Stimulated activated CD8-positive, alpha-beta memory T cell treated with anti-CD3 and anti-CD28 coated beads, Interleukin-12 subunit alpha, Interleukin-12 subunit beta, amount 100 ng/mL, for 24 hours (primary cell): ENCODE data around the gene SORCS2.

Source experiments
- DNase-seq: peaks from one replicate; pipeline ENCODE4 v3.0.0-alpha.2; 2020; ENCODE audit errors: extremely low read depth

Gene SORCS2

GRCh38 chr4:7391637-7392437, 199.5 kb downstream of the SORCS2 start:
- DNase-seq: no peak

DNA sequence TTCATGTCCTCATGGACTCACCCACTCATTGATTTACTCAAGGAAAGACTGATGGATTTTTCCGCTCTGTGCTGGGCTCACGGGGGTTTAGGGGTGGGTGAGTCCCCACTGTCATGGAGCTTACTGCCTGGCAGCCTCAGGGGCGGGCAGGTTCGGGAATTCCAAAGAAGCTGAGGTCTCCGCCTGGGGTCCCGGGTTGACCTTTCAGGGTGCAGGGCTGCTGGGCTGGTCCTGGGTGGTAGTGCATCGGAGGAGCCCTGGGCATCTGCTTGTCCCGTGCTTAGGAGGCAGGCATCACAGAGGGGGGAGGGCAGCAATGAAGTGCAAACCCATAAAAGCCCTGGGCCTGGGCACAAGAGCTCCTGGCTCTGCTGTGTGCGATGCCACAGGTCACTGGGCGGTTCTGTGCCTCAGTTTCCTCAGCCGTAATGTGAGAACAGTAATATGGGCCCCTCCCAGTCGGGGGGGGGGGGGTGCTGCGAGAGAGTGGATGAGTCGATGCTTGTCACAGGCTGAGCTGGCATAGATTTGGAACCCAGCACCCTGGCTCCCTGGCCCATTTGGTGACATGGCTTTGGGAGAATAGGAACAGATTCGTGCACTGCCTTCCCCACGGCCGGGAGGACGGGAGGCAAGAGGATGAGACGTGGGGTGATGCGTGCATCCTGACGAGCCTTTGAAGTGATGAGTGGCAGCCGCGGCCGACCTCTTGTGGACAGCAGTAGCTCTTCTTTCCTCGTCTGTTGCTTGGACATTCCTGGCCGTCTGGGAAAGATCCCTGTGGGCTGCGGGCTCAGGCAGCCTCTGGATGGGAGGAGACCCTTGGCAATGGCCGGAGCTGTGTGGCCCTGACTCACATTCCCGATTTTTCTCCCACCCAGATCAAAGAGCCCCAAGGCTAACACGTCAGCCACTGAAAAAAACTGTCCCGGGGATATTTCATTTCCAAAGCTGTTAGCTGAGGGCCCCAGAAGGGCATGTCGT, 200.4 kb downstream of the SORCS2 start:
- no peak for DNase-seq

- no peak for DNase-seq
Observed at GRCh38 chr4:7393601-7394575, 201.6 kb downstream of the SORCS2 start.

GRCh38 chr4:7394681-7395451, 202.5 kb downstream of the SORCS2 start:
- no peak for DNase-seq

DNA sequence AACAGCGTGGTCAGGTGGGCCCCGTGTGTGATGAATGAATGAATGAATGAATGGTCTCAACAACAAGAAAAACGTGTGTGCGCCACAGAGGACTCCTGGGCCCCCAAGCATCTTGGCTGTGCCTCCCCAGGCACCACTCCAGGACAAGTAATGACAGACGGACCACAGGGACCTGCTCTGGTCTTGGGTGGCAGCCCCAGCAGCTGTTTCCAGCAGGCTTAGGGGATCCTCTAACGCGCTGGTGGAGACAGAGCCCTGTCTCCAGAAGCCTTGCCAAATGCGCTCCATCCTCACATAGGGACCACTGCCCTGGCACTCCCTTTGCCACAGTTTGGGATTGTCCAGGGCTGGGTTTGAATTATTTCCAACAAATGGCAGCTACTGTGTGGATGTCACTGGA, 203.3 kb downstream of the SORCS2 start:
- DNase-seq: no peak

DNA sequence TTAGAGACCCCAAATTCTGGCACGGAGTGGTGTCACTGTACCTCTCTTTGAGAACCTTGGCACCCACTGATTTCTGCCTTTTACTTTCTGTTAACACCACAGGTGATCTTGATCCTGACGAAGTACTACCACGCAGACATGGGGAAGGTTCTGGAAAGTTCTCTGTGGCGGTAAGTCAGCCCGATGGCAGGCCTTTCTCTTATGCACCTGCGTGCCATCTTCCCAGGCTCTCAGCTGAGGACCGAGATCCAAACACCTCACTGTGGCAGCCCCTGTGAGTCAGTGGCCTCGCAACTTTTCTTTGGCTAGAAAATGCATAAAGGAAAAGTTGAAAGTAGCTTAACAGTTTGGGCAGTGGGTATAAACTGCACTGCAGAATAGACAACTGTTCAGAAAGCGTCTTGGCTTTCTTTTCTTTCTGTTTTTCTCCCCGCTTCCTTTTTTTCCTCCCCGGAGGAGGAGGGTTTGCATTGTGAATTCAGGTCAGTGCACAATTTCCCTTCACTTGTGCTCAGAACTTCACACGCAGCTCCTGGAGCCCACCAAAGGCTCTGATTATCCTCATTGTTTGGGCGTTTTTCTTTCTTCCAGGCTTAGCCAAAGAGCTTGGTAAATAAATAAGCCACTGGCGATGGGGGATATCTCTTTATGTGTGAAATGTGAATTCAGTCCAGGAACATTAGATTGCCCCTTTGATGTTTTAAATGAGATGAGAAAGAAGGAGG, 204.0 kb downstream of the SORCS2 start:
- DNase-seq: no peak

DNA sequence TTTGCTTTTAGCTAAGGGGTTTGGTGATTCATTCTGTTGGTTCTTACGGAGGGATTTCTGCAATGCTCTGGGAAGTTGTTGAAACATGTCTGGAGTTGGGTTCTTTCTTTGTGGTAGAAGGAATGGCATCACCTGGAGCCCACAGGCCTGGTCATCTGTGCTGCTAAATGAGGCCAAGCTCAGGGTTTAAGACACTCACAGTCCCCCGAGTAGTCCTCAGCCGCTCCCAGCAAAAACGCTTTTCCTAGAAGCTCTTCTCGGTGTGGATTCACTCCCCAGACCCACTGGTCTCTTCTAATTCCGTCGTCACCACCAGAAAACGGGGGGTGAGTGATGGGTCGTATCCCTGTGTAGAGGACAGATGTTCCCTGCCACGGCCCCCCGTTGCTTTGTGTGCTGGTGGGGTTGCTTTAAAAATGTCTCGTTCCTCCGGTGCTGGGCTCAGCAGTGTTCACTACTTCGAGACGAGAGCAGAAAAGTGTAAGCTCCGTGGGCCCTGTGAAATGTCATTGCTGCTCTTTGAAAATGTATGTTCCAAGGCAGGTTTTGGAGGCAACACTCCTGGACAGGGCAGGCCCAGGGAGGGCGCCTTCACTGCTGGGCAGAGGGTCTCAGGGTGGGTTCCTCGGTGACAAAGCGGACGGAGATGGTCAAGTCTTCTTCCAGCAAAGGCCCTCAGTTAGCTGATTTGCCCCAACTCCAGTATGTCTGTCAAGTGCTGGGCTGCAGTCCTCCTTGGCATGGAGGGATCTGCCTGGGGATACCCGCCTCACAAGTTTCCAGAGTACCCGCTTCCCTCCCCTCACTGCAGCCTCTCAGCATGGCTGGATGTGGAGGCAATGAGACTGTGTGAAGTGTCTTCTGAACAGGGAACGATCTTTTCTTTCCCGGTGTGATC, 205.1 kb downstream of the SORCS2 start:
- DNase-seq: no peak

- DNase-seq: no peak
Observed at GRCh38 chr4:7398104-7398423, 205.7 kb downstream of the SORCS2 start.

- DNase-seq: no peak
Observed at GRCh38 chr4:7398788-7399439, 206.6 kb downstream of the SORCS2 start.

- DNase-seq: no peak
Observed at GRCh38 chr4:7399440-7400234, 207.3 kb downstream of the SORCS2 start.

DNA sequence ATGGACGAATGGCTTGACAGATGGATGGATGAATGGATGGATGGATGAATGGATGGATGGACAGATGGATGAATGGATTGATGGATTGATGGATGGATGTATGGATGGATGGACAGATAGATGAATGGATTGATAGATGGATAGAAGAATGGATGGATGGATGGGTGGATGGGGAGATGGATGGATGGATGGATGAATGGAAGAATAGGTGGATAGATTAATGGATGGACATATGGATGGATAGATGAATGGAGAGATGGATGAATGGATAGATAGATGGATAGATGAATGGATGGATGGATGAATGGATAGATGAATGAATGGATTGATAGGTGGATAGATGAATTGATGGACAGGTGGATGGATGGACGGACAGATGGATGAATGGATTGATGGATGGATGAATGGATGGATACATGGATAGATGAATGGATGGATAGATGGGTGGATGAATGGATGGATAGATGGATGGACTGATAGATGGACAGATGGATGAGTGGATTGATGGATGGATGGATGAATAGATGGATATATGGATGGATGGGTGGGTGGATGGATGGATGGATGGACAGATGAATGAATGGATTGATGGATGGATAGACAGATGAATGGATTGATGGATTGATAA, 208.4 kb downstream of the SORCS2 start:
- no peak for DNase-seq

DNA sequence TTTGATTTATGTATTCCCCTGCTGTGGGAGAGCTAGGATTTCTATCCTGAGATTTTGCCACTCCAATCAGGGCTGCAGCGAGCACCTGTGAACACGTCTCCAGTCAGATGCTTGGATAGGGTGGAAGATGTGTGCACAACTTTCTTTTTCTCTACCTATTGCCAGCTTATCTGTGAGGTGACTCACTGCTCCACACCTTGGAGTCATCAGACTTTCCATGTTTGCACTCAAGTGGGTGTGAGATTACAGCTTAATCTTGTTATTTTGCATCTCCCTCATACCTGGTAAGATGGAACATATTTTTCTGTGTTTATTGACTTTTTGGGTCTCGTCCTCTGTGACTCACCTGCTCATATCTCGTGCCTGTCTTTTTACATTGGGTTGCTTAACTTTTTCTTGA, 210.2 kb downstream of the SORCS2 start:
- no peak for DNase-seq

GRCh38 chr4:7403001-7403400, 210.7 kb downstream of the SORCS2 start:
- no peak for DNase-seq

- no peak for DNase-seq
Observed at GRCh38 chr4:7408166-7408565, 215.8 kb downstream of the SORCS2 start.

GRCh38 chr4:7410446-7410845, 218.1 kb downstream of the SORCS2 start:
- no peak for DNase-seq

- DNase-seq: no peak
Observed at GRCh38 chr4:7411491-7411890, 219.2 kb downstream of the SORCS2 start.

GRCh38 chr4:7411896-7412553, 219.7 kb downstream of the SORCS2 start:
- DNase-seq: no peak
